VCaP (cell line): ENCODE data around the gene TTC1.
"Not testable (repeated sequence)": the region's sequence is repeated elsewhere in the genome, so short reads cannot be mapped to it uniquely, and the experiment has no call there.

Source experiments
- H3K27ac ChIP-seq: fragments of 450-650 bp; 2 replicates; pipeline ENCODE4 v1.5.1; 2017
- CTCF ChIP-seq: fragments of 450-650 bp; conservative IDR thresholded peaks from 2 replicates; pipeline ENCODE4 v1.5.1; 2017; ENCODE audit warnings: mild to moderate bottlenecking, moderate library complexity

TTC1 gene

GRCh38 chr5:160008877-160009590, at the start of gene TTC1:
TSS of gene TTC1 (plus strand) at chr5:160009139. CDS start at chr5:160010529, 1,390 bp downstream.
- H3K27ac ChIP-seq, result peak within 1 kb of the TSS; percentile 66
- TF ChIP-seq CTCF, result no peak

DNA sequence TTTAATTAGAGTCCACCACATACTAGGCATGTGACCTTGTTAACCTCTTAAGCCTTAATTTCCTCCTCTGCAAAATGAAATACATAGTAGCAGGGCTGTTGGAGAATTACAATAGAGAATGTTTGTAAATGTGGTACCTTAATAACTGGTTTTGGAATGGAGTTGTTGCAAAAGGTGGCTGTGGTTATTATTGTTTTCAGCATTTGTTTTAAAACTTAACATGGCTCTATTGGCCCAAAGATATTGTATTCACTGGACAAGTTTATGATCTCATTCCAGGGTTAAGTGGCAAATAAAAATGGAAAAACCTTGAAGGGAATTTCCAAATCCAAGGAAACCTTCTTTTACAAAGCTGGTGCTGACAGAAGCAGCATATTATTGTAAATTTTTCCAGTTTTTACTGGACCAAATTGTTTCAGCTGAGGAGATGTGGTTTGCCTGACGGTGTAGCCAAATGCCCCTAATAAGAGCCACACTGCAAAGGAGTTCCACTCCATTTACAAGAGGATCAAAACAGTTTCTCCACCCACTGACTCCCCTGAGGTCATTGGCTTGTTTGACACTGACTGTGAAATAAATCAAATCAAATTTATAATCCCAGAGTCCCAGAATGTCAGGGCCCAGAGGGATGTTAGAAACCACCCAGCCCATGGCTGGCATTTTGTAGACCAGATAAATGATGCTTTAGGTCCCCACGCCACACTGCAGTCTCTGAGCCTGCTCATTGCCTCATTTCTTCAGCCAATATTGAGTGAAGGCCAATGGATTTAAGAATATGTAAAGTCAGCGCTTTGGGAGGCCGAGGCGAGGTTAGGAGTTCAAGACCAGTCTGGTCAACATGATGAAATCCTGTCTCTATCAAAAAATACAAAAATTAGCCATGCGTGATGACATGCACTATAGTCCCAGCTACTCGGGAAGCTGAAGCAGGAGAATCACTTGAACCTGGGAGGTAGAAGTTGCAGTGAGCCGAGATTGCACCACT, 47.5 kb upstream of the TTC1 start:
- TF ChIP-seq CTCF, result no peak

GRCh38 chr5:159962214-159962613, 46.7 kb upstream of the TTC1 start:
- no peak for TF ChIP-seq CTCF
- H3K27ac ChIP-seq, result no peak overlapping the region

More for the DNA sequence above, 47.5 kb upstream of the TTC1 start:
- no peak overlapping the region for H3K27ac ChIP-seq

- no peak for TF ChIP-seq CTCF
- no peak overlapping the region for H3K27ac ChIP-seq
Observed at GRCh38 chr5:159963935-159964334, 45.0 kb upstream of the TTC1 start.

DNA sequence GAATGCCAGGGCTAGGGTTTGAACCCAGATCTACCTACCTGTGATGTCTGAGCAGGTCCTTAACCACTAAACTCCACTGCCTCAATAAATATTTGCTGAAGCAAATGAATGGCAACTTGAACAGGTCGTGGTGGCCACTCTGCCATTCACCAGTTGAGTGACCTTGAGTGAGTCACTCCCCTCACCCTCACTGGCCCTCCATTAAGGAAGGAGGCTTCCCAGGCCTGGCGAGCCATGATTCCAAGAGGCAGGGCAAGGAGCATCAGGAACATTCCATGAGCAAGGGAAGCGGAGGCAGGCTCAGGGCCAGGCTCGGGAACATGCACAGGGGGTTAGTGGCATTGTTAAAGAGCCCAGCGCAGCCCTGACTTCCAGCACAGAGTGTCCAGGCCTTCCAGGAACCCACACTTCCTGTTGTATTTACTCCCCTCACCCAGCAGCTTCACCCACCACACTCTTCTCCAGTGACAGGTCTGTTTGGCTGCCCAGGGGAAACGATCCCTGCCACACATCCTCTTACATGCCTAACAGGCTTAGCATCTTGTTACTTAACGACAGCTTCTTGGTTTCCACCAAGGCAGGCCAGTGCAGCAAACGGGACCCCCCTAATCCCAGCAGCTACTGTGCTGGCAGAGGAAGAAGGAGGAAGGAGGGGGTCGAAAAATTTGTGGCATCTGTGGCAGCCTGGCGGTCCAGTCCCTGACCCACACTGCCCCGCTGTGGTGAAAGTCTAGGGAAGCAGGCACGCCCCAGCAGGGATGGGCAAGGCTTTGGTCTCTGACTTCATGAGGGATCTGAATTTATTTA, 43.7 kb upstream of the TTC1 start:
- peak; percentile 66 for TF ChIP-seq CTCF
- H3K27ac ChIP-seq, result no peak overlapping the region

DNA sequence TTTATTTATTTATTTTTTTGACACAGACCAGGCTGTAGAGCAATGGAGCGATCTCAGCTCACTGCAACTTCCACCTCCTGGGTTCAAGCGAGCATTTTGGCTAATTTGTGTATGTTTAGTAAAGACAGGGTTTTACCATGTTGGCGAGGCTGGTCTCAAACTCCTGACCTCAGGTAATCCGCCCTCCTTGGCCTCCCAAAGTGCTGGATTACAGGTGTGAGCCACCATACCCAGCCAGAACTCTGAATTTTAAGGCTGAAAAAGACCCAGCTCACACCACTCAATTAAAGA, 43.2 kb upstream of the TTC1 start:
- H3K27ac ChIP-seq, result not testable (repeated sequence)
- 0 out of 2 replicates have a peak, but pooled peaks have one; percentile 10 for TF ChIP-seq CTCF

GRCh38 chr5:159969966-159970365, 39.0 kb upstream of the TTC1 start:
- no peak for TF ChIP-seq CTCF
- H3K27ac ChIP-seq, result no peak overlapping the region
